NCI-H128 (cell line): ENCODE results near the gene SLC12A5.
"Not testable (repeated sequence)": the region's sequence is repeated elsewhere in the genome, so short reads cannot be mapped to it uniquely, and the experiment has no call there.

Experiments
- DNase-seq: peaks from one replicate; lab custom pipeline; 2025; ENCODE audit not compliant: unreplicated experiment; lab: John Stamatoyannopoulos, UW

Gene SLC12A5

GRCh38 chr20:46028772-46029371, at the start of gene SLC12A5:
Gene SLC12A5, plus strand, starts transcription at chr20:46029215. Its CDS starts 130 bp downstream, at chr20:46029345.
- no peak for DNase-seq

GRCh38 chr20:45981261-45981660, 47.8 kb upstream of the SLC12A5 start:
- no peak for DNase-seq

GRCh38 chr20:45983279-45983743, 45.7 kb upstream of the SLC12A5 start:
- no peak for DNase-seq

- DNase-seq: no peak
Observed at GRCh38 chr20:45985573-45985972, 43.4 kb upstream of the SLC12A5 start.

GRCh38 chr20:45987108-45987780, 41.8 kb upstream of the SLC12A5 start:
- DNase-seq: peak; percentile 13

GRCh38 chr20:45988830-45989229, 40.2 kb upstream of the SLC12A5 start:
- not testable (repeated sequence) for DNase-seq

GRCh38 chr20:45991616-45992015, 37.4 kb upstream of the SLC12A5 start:
- DNase-seq: no peak

- DNase-seq: no peak
Observed at GRCh38 chr20:45993197-45993951, 35.6 kb upstream of the SLC12A5 start.

GRCh38 chr20:45994761-45995493, 34.1 kb upstream of the SLC12A5 start:
- no peak for DNase-seq

- DNase-seq: not testable (repeated sequence)
Observed at GRCh38 chr20:45995495-45996097, 33.4 kb upstream of the SLC12A5 start.

GRCh38 chr20:45997187-45997586, 31.8 kb upstream of the SLC12A5 start:
- DNase-seq: no peak

GRCh38 chr20:45998337-45998736, 30.7 kb upstream of the SLC12A5 start:
- DNase-seq: no peak

- DNase-seq: no peak
Observed at GRCh38 chr20:45998761-45999160, 30.3 kb upstream of the SLC12A5 start.

GRCh38 chr20:45999557-46000261, 29.3 kb upstream of the SLC12A5 start:
- DNase-seq: no peak

GRCh38 chr20:46000262-46000996, 28.6 kb upstream of the SLC12A5 start:
- no peak for DNase-seq

GRCh38 chr20:46001498-46001897, 27.5 kb upstream of the SLC12A5 start:
- DNase-seq: no peak

- no peak for DNase-seq
Observed at GRCh38 chr20:46002008-46002407, 27.0 kb upstream of the SLC12A5 start.

GRCh38 chr20:46004187-46004586, 24.8 kb upstream of the SLC12A5 start:
- no peak for DNase-seq

GRCh38 chr20:46004889-46005473, 24.0 kb upstream of the SLC12A5 start:
- no peak for DNase-seq
